HepG2 (cell line): ENCODE measurements around the gene TAF12. TPM values are rescaled to one million over a fixed set of nuclear protein-coding genes. Genes with fewer than 3 reads are reported as not detected.

Experiments used
- CBX2 ChIP-seq, 2 experiments: fragments of 200-600 bp in 1 of 2; sonication (generic); formaldehyde crosslinking in 1 of 2; IDR thresholded peaks; 2 replicates each; pipeline versions ENCODE4 v1.7.0 to v1.8.1; 2018 to 2022; ENCODE audit warnings: low read depth in 2 of 2, low read length in 1 of 2, mild to moderate bottlenecking in 1 of 2, missing genetic modification reagents in 1 of 2
- FOXA1 ChIP-seq, 2 experiments: fragments of 450-650 bp in 1 of 2; sonication (generic) in 1 of 2; formaldehyde crosslinking in 1 of 2; IDR thresholded peaks; 2 replicates each; pipeline versions ENCODE4 v1.4.0 to v1.6.1; 2016 to 2020; ENCODE audit warnings: missing genetic modification reagents in 1 of 2
- GABPB1 ChIP-seq: IDR thresholded peaks from 2 replicates; pipeline ENCODE4 v1.6.1; 2016; ENCODE audit warnings: mild to moderate bottlenecking, missing genetic modification reagents, moderate library complexity, missing compliant biosample characterization
- GTF3A ChIP-seq: sonication (generic); formaldehyde crosslinking; conservative IDR thresholded peaks from 2 replicates; pipeline ENCODE4 v1.4.0; 2020; ENCODE audit warnings: mild to moderate bottlenecking, missing genetic modification reagents
- MYNN ChIP-seq: sonication (generic); formaldehyde crosslinking; IDR thresholded peaks from 2 replicates; pipeline ENCODE4 v1.4.0; 2020; ENCODE audit warnings: mild to moderate bottlenecking, low read depth, missing genetic modification reagents
- PAF1 ChIP-seq: IDR thresholded peaks from 2 replicates; pipeline ENCODE4 v1.6.1; 2016; ENCODE audit warnings: missing genetic modification reagents, missing compliant biosample characterization
- RAD51 ChIP-seq: fragments of 450-650 bp; IDR thresholded peaks from 2 replicates; pipeline ENCODE4 v1.6.1; 2016; ENCODE audit warnings: borderline replicate concordance
- RFX3 ChIP-seq: IDR thresholded peaks from 2 replicates; pipeline ENCODE4 v1.6.1; 2016; ENCODE audit warnings: missing biosample characterization, missing genetic modification reagents
- SIX1 ChIP-seq: sonication (generic); formaldehyde crosslinking; IDR thresholded peaks from 2 replicates; pipeline ENCODE4 v1.4.0; 2020; ENCODE audit warnings: missing genetic modification reagents, borderline replicate concordance
- SMARCC2 ChIP-seq: fragments of 450-650 bp; IDR thresholded peaks from 2 replicates; pipeline ENCODE4 v1.6.1; 2017; ENCODE audit warnings: antibody characterized with exemption, mild to moderate bottlenecking
- TCF7 ChIP-seq: sonication (generic); IDR thresholded peaks from 2 replicates; pipeline ENCODE4 v1.6.1; 2016; ENCODE audit warnings: antibody characterized with exemption, low read depth
- TOE1 ChIP-seq: sonication (generic); formaldehyde crosslinking; IDR thresholded peaks from 2 replicates; pipeline ENCODE4 v1.4.0; 2020; ENCODE audit warnings: mild to moderate bottlenecking, missing genetic modification reagents
- WIZ ChIP-seq: sonication (generic); formaldehyde crosslinking; IDR thresholded peaks from 2 replicates; pipeline ENCODE4 v1.5.1; 2020; ENCODE audit warnings: mild to moderate bottlenecking, missing genetic modification reagents
- ZNF510 ChIP-seq: sonication (generic); formaldehyde crosslinking; IDR thresholded peaks from 2 replicates; pipeline ENCODE4 v1.4.0; 2020; ENCODE audit warnings: low read depth, mild to moderate bottlenecking, missing genetic modification reagents
- ZNF562 ChIP-seq: sonication (generic); formaldehyde crosslinking; IDR thresholded peaks from 2 replicates; pipeline ENCODE4 v1.8.0; 2022; ENCODE audit warnings: missing genetic modification reagents, borderline replicate concordance
- ZNF674 ChIP-seq: sonication (generic); formaldehyde crosslinking; IDR thresholded peaks from 2 replicates; pipeline ENCODE4 v1.5.0; 2020; ENCODE audit warnings: low read depth, mild to moderate bottlenecking, missing genetic modification reagents
- ZNF737 ChIP-seq: sonication (generic); formaldehyde crosslinking; IDR thresholded peaks from 2 replicates; pipeline ENCODE4 v1.5.0; 2020; ENCODE audit warnings: missing genetic modification reagents, mild to moderate bottlenecking, borderline replicate concordance
- ZNF891 ChIP-seq: sonication (generic); formaldehyde crosslinking; IDR thresholded peaks from 2 replicates; pipeline ENCODE4 v1.5.0; 2020; ENCODE audit warnings: mild to moderate bottlenecking, missing genetic modification reagents
- polyA plus RNA-seq, 8 experiments: library from polyadenylated mRNA; depleted of rRNA in 3 of 8; stranded (reverse) in 7 of 8; unstranded in 1 of 8; fragments of >200 nt; fragmentation: Illumina TruSeq in 4 of 8; extraction: Trizol in 4 of 8; gene quantifications; 2 replicates each; pipeline versions ENCODE4 v1.2.1 to v1.2.3, GENCODE V29; 2011 to 2016; ENCODE audit warnings: low read depth in 4 of 8, missing spikeins in 1 of 8, mixed read lengths in 1 of 8; ENCODE audit not compliant: insufficient read depth in 1 of 8
- total RNA-seq, 5 experiments: library from RNA; depleted of rRNA; stranded (reverse); fragments of >200 nt; fragmentation: Illumina TruSeq; extraction: Trizol; gene quantifications; 2 replicates each; pipeline ENCODE4 v1.2.3, GENCODE V29; 2016; ENCODE audit warnings: low read depth in 1 of 5
- TF ChIP-seq, protein P1 (sequence below): sonication (generic); formaldehyde crosslinking; IDR thresholded peaks from 2 replicates; pipeline ENCODE4 v1.8.0; 2022; ENCODE audit warnings: mild to moderate bottlenecking, missing genetic modification reagents, moderate library complexity
- TF ChIP-seq, protein P2 (sequence below): sonication (generic); formaldehyde crosslinking; IDR thresholded peaks from 2 replicates; pipeline ENCODE4 v1.4.0; 2020; ENCODE audit warnings: missing genetic modification reagents
- TF ChIP-seq, protein P3 (sequence below): sonication (generic); formaldehyde crosslinking; IDR thresholded peaks from 2 replicates; pipeline ENCODE4 v1.8.0; 2022; ENCODE audit warnings: missing genetic modification reagents, low read depth, mild to moderate bottlenecking, borderline replicate concordance
- TF ChIP-seq, protein P4 (sequence below): sonication (generic); formaldehyde crosslinking; IDR thresholded peaks from 2 replicates; pipeline ENCODE4 v1.5.0; 2020; ENCODE audit warnings: mild to moderate bottlenecking, missing genetic modification reagents

TAF12 gene
- total and polyA plus RNA-seq, 2 of the 13 experiments (the other 11 are each of a cell fraction or from before 2014, with no cell fraction given) = 16.3 to 17.1 TPM

DNA sequence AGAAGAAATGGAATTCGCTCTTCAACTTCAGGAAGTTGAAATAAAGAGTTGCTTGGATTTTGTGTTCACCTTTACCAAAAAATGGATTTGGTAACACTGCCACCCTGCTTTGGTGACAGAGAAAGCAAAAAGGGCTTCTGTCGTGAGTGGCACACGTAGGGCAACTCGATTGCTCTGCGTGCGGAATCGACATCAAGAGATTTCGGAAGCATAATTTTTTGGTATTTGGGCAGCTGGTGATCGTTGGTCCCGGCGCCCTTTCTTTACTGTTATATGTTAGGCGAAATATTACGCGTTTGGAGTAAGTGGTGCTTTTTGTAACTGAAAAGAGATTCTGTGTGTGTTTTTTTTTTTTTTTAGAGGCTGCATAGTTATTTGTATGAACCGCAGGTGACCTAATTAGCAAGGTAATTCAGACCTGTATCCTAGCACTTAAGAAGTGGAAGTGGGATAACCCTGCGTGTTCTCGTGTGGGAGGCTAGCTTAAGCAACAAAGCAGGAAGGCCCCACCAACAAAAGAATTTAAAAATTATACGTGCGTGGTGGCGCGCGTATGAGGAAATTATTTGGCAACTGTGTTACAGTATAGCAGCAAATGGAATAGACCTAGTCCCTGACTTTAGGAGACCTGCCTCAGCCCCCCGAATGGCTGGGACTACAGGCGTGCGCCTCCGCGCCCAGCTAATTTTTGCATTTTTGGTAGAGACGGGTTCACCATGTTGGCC, 5.8 kb upstream of the TAF12 start, which contains the start of gene RNU11 (continued):
- TF ChIP-seq, protein P1, sequence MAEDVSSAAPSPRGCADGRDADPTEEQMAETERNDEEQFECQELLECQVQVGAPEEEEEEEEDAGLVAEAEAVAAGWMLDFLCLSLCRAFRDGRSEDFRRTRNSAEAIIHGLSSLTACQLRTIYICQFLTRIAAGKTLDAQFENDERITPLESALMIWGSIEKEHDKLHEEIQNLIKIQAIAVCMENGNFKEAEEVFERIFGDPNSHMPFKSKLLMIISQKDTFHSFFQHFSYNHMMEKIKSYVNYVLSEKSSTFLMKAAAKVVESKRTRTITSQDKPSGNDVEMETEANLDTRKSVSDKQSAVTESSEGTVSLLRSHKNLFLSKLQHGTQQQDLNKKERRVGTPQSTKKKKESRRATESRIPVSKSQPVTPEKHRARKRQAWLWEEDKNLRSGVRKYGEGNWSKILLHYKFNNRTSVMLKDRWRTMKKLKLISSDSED (CRISPR knock-in tag) = no peak
- peak; percentile 87; the same call in 1 of the 2 replicates for TF ChIP-seq CBX2 (IDR thresholded peaks at IDR 0.05; ENCODE audit: low read depth, low read length)
- TF ChIP-seq CBX2 (CRISPR knock-in tag; IDR thresholded peaks at IDR 0.05; ENCODE audit: low read depth) = no peak
- 0 out of 2 replicates have a peak, but pooled peaks have one; percentile 76 for TF ChIP-seq ZNF562
- TF ChIP-seq RFX3 (CRISPR knock-in tag) = no peak
- peak; percentile 89; the same call in 1 of the 2 replicates for TF ChIP-seq GTF3A
- TF ChIP-seq SIX1 (CRISPR knock-in tag) = peak; percentile 69
- no peak for TF ChIP-seq TCF7
- no peak for TF ChIP-seq RAD51
- peak; percentile 69; the same call in 1 of the 2 replicates for TF ChIP-seq PAF1 (CRISPR knock-in tag)
- TF ChIP-seq, protein P2, sequence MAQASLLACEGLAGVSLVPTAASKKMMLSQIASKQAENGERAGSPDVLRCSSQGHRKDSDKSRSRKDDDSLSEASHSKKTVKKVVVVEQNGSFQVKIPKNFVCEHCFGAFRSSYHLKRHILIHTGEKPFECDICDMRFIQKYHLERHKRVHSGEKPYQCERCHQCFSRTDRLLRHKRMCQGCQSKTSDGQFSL (CRISPR knock-in tag) = peak; percentile 66; the same call in 1 of the 2 replicates
- TF ChIP-seq SMARCC2 = no peak
- TF ChIP-seq, protein P3, sequence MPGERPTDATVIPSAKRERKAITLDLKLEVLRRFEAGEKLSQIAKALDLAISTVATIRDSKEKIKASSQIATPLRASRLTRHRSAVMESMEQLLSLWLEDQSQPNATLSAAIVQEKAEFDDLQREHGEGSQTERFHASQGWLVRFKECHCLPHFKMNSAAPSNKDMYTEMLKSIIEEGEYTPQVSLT (CRISPR knock-in tag) = peak; percentile 98; the same call in 1 of the 2 replicates
- no peak for TF ChIP-seq FOXA1 (IDR thresholded peaks at IDR 0.05)
- TF ChIP-seq FOXA1 (CRISPR knock-in tag; IDR thresholded peaks at IDR 0.05) = peak; percentile 44
- TF ChIP-seq MYNN = no peak
- no peak for TF ChIP-seq ZNF891
- TF ChIP-seq ZNF510 = peak; percentile 86; the same call in 1 of the 2 replicates
- no peak for TF ChIP-seq ZNF674 (CRISPR knock-in tag)
- peak; percentile 69; the same call in 1 of the 2 replicates for TF ChIP-seq ZNF737 (CRISPR knock-in tag)
- TF ChIP-seq, protein P4, sequence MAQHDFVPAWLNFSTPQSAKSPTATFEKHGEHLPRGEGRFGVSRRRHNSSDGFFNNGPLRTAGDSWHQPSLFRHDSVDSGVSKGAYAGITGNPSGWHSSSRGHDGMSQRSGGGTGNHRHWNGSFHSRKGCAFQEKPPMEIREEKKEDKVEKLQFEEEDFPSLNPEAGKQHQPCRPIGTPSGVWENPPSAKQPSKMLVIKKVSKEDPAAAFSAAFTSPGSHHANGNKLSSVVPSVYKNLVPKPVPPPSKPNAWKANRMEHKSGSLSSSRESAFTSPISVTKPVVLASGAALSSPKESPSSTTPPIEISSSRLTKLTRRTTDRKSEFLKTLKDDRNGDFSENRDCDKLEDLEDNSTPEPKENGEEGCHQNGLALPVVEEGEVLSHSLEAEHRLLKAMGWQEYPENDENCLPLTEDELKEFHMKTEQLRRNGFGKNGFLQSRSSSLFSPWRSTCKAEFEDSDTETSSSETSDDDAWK (CRISPR knock-in tag) = no peak
- peak; percentile 58 for TF ChIP-seq GABPB1
- peak; percentile 98; the same call in 1 of the 2 replicates for TF ChIP-seq TOE1 (CRISPR knock-in tag)
- no peak for TF ChIP-seq WIZ (CRISPR knock-in tag)
